IMR-90 (cell line): ENCODE data around the gene C1QL4. TPM values are rescaled to one million over a fixed set of nuclear protein-coding genes. Genes with fewer than 3 reads are reported as not detected.

ENCODE experiments used
- ATAC-seq: fragments of 200-7000 bp; cut with Tn5 transposase; 2 replicates; pipeline ENCODE4 v1.9.1; 2020; ENCODE audit warnings: low read depth, mild to moderate bottlenecking, moderate library complexity
- BruUV-seq: library from RNA; stranded (reverse); fragments of 400-500 nt; replicated peaks from 2 replicates; lab custom pipeline; 2021; lab: Mats Ljungman, UMichigan
- CTCF ChIA-PET: fragments of 300-600 bp; formaldehyde crosslinking; extraction: SDS; loops from one replicate; lab custom pipeline; 2021; ENCODE audit warnings: antibody characterized with exemption; lab: Yijun Ruan, JAX
- POLR2A ChIA-PET: fragments of 300-600 bp; sonication (Branson Sonifier 250); formaldehyde crosslinking; loops from one replicate; lab custom pipeline; 2022; ENCODE audit warnings: antibody characterized with exemption; ENCODE audit not compliant: unreplicated experiment; lab: Charles Lee
- DNase-seq: peaks from one replicate; pipeline ENCODE4 v3.0.0; 2013
- H2AFZ ChIP-seq: replicated peaks from 2 replicates; pipeline ENCODE3; 2013; ENCODE audit warnings: low read length, mild to moderate bottlenecking; ENCODE audit not compliant: poor library complexity
- H2AK5ac ChIP-seq: 2 replicates; pipeline ENCODE4 v1.6.1; 2013; ENCODE audit warnings: low read depth, low read length, inconsistent platforms
- H2AK9ac ChIP-seq: replicated peaks from 2 replicates; pipeline ENCODE3; 2013; ENCODE audit warnings: mild to moderate bottlenecking, low read depth, low read length, moderate library complexity; ENCODE audit not compliant: poor library complexity
- H2BK120ac ChIP-seq: 2 replicates; pipeline ENCODE4 v1.6.1; 2013; ENCODE audit warnings: low read depth, low read length, inconsistent platforms
- H2BK15ac ChIP-seq: 3 replicates; pipeline ENCODE4 v1.6.1; 2013; ENCODE audit warnings: low read depth, low read length, inconsistent platforms
- H2BK20ac ChIP-seq: 2 replicates; pipeline ENCODE4 v1.6.1; 2013; ENCODE audit warnings: low read depth, mild to moderate bottlenecking, inconsistent platforms, low read length, moderate library complexity
- H2BK5ac ChIP-seq: 2 replicates; pipeline ENCODE4 v1.6.1; 2013; ENCODE audit warnings: mild to moderate bottlenecking, low read depth, low read length, inconsistent platforms; ENCODE audit not compliant: poor library complexity, severe bottlenecking
- H3K14ac ChIP-seq: replicated peaks from 2 replicates; pipeline ENCODE4 v1.6.1; 2013; ENCODE audit warnings: low read depth, low read length, inconsistent platforms
- H3K18ac ChIP-seq: 2 replicates; pipeline ENCODE4 v1.6.1; 2013; ENCODE audit warnings: low read depth, low read length, control low read depth
- H3K23ac ChIP-seq: 2 replicates; pipeline ENCODE4 v1.6.1; 2013; ENCODE audit warnings: low read depth, low read length, inconsistent platforms
- H3K27ac ChIP-seq: 2 replicates; pipeline ENCODE4 v1.5.1; 2013; ENCODE audit warnings: mild to moderate bottlenecking, control low read depth, low read length; ENCODE audit not compliant: insufficient read depth
- H3K27me3 ChIP-seq: 2 replicates; pipeline ENCODE4 v1.6.1; 2013; ENCODE audit warnings: low read length; ENCODE audit not compliant: control insufficient read depth, insufficient read depth
- H3K36me3 ChIP-seq: 2 replicates; pipeline ENCODE4 v1.6.1; 2013; ENCODE audit warnings: low read length, mixed read lengths; ENCODE audit not compliant: control insufficient read depth, insufficient read depth
- H3K4ac ChIP-seq: 2 replicates; pipeline ENCODE4 v1.6.1; 2013; ENCODE audit warnings: low read depth, low read length, inconsistent platforms
- H3K4me1 ChIP-seq: 2 replicates; pipeline ENCODE4 v1.6.1; 2013; ENCODE audit warnings: low read length, mixed read lengths; ENCODE audit not compliant: control insufficient read depth, insufficient read depth
- H3K4me2 ChIP-seq: 2 replicates; pipeline ENCODE4 v1.6.1; 2013; ENCODE audit warnings: low read depth, mild to moderate bottlenecking, control low read depth, low read length, moderate library complexity
- H3K4me3 ChIP-seq: 2 replicates; pipeline ENCODE4 v1.5.1; 2013; ENCODE audit warnings: low read depth, mild to moderate bottlenecking, control low read depth, low read length, moderate library complexity; ENCODE audit not compliant: insufficient read depth
- H3K56ac ChIP-seq: 2 replicates; pipeline ENCODE4 v1.6.1; 2013; ENCODE audit warnings: low read length, inconsistent platforms; ENCODE audit not compliant: insufficient read depth; ENCODE audit errors: extremely low read depth
- H3K79me1 ChIP-seq, 2 experiments: 2 replicates each; pipeline ENCODE4 v1.6.1; 2013; ENCODE audit warnings: low read length in 2 of 2, inconsistent platforms in 1 of 2, low read depth in 1 of 2
- H3K9ac ChIP-seq: 2 replicates; pipeline ENCODE4 v1.6.1; 2013; ENCODE audit warnings: low read depth, low read length, control low read depth
- H3K9me1 ChIP-seq: 2 replicates; pipeline ENCODE4 v1.6.1; 2013; ENCODE audit warnings: low read length, inconsistent platforms; ENCODE audit not compliant: insufficient read depth
- H3K9me3 ChIP-seq: 2 replicates; pipeline ENCODE4 v1.6.1; 2013; ENCODE audit warnings: low read length; ENCODE audit not compliant: control insufficient read depth, insufficient read depth
- H4K20me1 ChIP-seq: 2 replicates; pipeline ENCODE4 v1.6.1; 2013; ENCODE audit warnings: low read length, inconsistent platforms; ENCODE audit not compliant: insufficient read depth
- H4K5ac ChIP-seq: 2 replicates; pipeline ENCODE4 v1.6.1; 2013; ENCODE audit warnings: mild to moderate bottlenecking, low read depth, low read length, control low read depth
- H4K8ac ChIP-seq, 2 experiments: 2 replicates each; pipeline ENCODE4 v1.6.1; 2013; ENCODE audit warnings: low read depth in 2 of 2, low read length in 2 of 2, control low read depth in 1 of 2, inconsistent platforms in 1 of 2
- H4K91ac ChIP-seq: 2 replicates; pipeline ENCODE4 v1.6.1; 2013; ENCODE audit warnings: low read depth, low read length, inconsistent platforms; ENCODE audit not compliant: insufficient read depth
- BHLHE40 ChIP-seq: fragments of 150-350 bp; IDR thresholded peaks from 2 replicates; pipeline ENCODE4 v1.6.1; 2016; ENCODE audit warnings: mild to moderate bottlenecking, low read depth, low read length
- CEBPB ChIP-seq: IDR thresholded peaks from 2 replicates; pipeline ENCODE4 v1.6.1; 2012; ENCODE audit warnings: low read depth, low read length, improper control_type of control experiment
- CHD1 ChIP-seq: IDR thresholded peaks from 2 replicates; pipeline ENCODE4 v1.6.1; 2012; ENCODE audit warnings: low read depth, low read length, improper control_type of control experiment
- FOS ChIP-seq: fragments of 150-350 bp; IDR thresholded peaks from 2 replicates; pipeline ENCODE4 v1.6.1; 2016; ENCODE audit warnings: low read depth, low read length
- MAFK ChIP-seq: IDR thresholded peaks from 2 replicates; pipeline ENCODE4 v1.6.1; 2012; ENCODE audit warnings: low read depth, low read length, improper control_type of control experiment
- MAZ ChIP-seq: IDR thresholded peaks from 2 replicates; pipeline ENCODE4 v1.6.1; 2012; ENCODE audit warnings: low read depth, mild to moderate bottlenecking, low read length, improper control_type of control experiment, moderate library complexity, borderline replicate concordance
- POLR2A ChIP-seq: IDR thresholded peaks from 2 replicates; pipeline ENCODE4 v1.6.1; 2012; ENCODE audit warnings: mild to moderate bottlenecking, low read depth, low read length
- RAD21 ChIP-seq: IDR thresholded peaks from 2 replicates; pipeline ENCODE4 v1.6.1; 2012; ENCODE audit warnings: low read length, improper control_type of control experiment
- RCOR1 ChIP-seq: IDR thresholded peaks from 2 replicates; pipeline ENCODE4 v1.6.1; 2012; ENCODE audit warnings: mild to moderate bottlenecking, low read length, improper control_type of control experiment; ENCODE audit not compliant: insufficient replicate concordance
- WGBS, 2 experiments: methylation state at CpG; one replicate each; pipeline versions ENCODE4 v1.1.5 to v1.1.7; 2013; ENCODE audit warnings: missing lambda C conversion rate in 2 of 2; ENCODE audit not compliant: insufficient read length in 1 of 2; ENCODE audit errors: extremely low coverage in 2 of 2; 5-methylcytosine and 5-hydroxymethylcytosine counted together
- dilution Hi-C: fragments of 300-500 bp; cut with HindIII; formaldehyde crosslinking; loops from one replicate; pipeline ENCODE4 v1.14.3; 2018; ENCODE audit warnings: low sequenced_read_pairs; ENCODE audit not compliant: unreplicated experiment
- in situ Hi-C: fragments of 300-500 bp; cut with MboI; formaldehyde crosslinking; loops from 3 replicates; pipeline ENCODE4 v1.14.3; 2019; ENCODE audit warnings: low sequenced_read_pairs, inconsistent platforms, mixed read lengths
- intact Hi-C: fragments of 100-400 bp; cut with micrococcal nuclease; formaldehyde crosslinking; loops from 2 replicates; pipeline ENCODE4 v1.10.0; 2022
- polyA plus RNA-seq, 3 experiments: library from polyadenylated mRNA; depleted of rRNA; stranded (reverse); fragments of >200 nt; gene quantifications; 2 replicates each; pipeline ENCODE4 v1.2.3, GENCODE V29; 2012; ENCODE audit warnings: low replicate concordance in 1 of 3
- total RNA-seq: library from RNA; depleted of rRNA; stranded (reverse); fragments of >200 nt; gene quantifications from 2 replicates; pipeline ENCODE4 v1.2.3, GENCODE V29; 2012
- TF ChIP-seq, protein P1 (sequence below): fragments of 150-350 bp; IDR thresholded peaks from 2 replicates; pipeline ENCODE4 v1.6.1; 2016; ENCODE audit warnings: low read depth, mild to moderate bottlenecking, low read length, moderate library complexity, borderline replicate concordance
- TF ChIP-seq, protein P2 (sequence below): fragments of 150-350 bp; IDR thresholded peaks from 2 replicates; pipeline ENCODE4 v1.6.1; 2017; ENCODE audit warnings: mild to moderate bottlenecking, antibody characterized with exemption, low read length, low read depth

C1QL4 gene
- total and polyA plus RNA-seq, 2 of the 4 experiments (the other 2 are of a cell fraction): 0.18 to 0.46 TPM

DNA sequence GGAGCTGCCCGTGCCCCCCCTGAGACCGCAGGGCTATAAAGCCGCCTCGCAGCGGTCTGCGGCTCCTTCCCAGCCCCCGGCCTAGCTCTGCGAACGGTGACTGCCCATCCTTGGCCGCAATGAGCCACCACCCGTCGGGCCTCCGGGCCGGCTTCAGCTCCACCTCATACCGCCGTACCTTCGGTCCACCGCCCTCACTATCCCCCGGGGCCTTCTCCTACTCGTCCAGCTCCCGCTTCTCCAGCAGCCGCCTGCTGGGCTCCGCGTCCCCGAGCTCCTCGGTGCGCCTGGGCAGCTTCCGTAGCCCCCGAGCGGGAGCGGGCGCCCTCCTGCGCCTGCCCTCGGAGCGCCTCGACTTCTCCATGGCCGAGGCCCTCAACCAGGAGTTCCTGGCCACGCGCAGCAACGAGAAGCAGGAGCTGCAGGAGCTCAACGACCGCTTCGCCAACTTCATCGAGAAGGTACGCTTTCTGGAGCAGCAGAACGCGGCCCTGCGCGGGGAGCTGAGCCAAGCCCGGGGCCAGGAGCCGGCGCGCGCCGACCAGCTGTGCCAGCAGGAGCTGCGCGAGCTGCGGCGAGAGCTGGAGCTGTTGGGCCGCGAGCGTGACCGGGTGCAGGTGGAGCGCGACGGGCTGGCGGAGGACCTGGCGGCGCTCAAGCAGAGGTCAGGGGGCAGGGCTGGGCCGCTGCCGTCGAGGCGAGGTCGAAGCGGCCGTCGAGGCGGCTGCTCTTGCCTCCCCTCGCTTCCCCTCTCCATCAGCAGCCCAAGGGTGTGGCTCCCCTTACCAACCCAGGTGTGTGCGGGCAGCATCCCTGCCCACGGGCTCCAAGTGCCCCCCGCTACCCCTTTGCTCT, 41.7 kb downstream of the C1QL4 start, which contains the start of gene PRPH (continued):
- TF ChIP-seq, protein P1, sequence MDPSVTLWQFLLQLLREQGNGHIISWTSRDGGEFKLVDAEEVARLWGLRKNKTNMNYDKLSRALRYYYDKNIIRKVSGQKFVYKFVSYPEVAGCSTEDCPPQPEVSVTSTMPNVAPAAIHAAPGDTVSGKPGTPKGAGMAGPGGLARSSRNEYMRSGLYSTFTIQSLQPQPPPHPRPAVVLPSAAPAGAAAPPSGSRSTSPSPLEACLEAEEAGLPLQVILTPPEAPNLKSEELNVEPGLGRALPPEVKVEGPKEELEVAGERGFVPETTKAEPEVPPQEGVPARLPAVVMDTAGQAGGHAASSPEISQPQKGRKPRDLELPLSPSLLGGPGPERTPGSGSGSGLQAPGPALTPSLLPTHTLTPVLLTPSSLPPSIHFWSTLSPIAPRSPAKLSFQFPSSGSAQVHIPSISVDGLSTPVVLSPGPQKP: no peak

DNA sequence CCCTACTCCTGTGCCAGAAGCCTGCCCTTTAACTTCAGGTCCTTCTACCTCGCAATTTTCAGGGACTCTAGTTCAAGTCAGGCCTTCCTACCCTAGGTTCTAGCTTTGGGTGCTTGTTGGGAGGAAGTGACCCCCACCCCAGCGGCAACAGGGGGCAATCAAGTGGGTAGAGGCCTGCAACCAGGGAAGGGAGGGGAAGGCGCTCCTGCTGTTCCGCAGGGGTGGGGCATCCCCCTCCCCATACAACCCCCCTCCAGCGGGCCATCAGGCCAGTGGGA, 42.2 kb downstream of the C1QL4 start:
- no peak overlapping the region for H4K91ac ChIP-seq
- dilution Hi-C loops (no loop called here), in situ Hi-C loops (no loop called here), intact Hi-C loops (no loop called here)
- no TSS peak for BruUV-seq
- H3K27ac ChIP-seq: no peak overlapping the region
- no peak overlapping the region for H2BK5ac ChIP-seq
- no peak overlapping the region for H2AFZ ChIP-seq
- TF ChIP-seq CEBPB (no peak), CHD1 (no peak), FOS (no peak), RCOR1 (no peak), RAD21 (no peak), MAZ (no peak), MAFK (no peak), POLR2A (no peak), BHLHE40 (no peak)
- TF ChIP-seq, protein P2, sequence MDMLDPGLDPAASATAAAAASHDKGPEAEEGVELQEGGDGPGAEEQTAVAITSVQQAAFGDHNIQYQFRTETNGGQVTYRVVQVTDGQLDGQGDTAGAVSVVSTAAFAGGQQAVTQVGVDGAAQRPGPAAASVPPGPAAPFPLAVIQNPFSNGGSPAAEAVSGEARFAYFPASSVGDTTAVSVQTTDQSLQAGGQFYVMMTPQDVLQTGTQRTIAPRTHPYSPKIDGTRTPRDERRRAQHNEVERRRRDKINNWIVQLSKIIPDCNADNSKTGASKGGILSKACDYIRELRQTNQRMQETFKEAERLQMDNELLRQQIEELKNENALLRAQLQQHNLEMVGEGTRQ: no peak
- TF ChIP-seq, protein P1: no peak
- no peaks in the 10 kb centered on the region for H3K79me1 ChIP-seq
- ATAC-seq: no peak
- CTCF ChIA-PET: interaction anchor here (0.5 to 1.5 kb wide), 2 partner anchors 62 to 190 kb away, joined by 4 to 5 read pairs; no protein-coding TSS in a partner anchor
- WGBS, 2 experiments: no CpG with 5 or more reads among the region's 5 CpGs
- no peak overlapping the region for H2BK120ac ChIP-seq
- H3K56ac ChIP-seq: no peak overlapping the region
- peaks cover 7% of the 10 kb centered on the region for H3K4me1 ChIP-seq
- no peak overlapping the region for H3K14ac ChIP-seq
- H4K20me1 ChIP-seq: no peaks in the 10 kb centered on the region
- no peak for DNase-seq
- no peak overlapping the region for H3K4ac ChIP-seq
- POLR2A ChIA-PET: no interaction called here
- H4K5ac ChIP-seq: no peak overlapping the region
- H4K8ac ChIP-seq: no peak overlapping the region
- H3K9me3 ChIP-seq: peaks cover 6% of the 10 kb centered on the region; the same call in 1 of the 2 replicates
- H2BK15ac ChIP-seq: no peak overlapping the region
- no peak overlapping the region for H3K9ac ChIP-seq
- no peaks in the 10 kb centered on the region for H3K9me1 ChIP-seq
- H3K4me3 ChIP-seq: no peak overlapping the region
- peaks cover 61% of the 10 kb centered on the region for H3K27me3 ChIP-seq
- H2AK5ac ChIP-seq: no peak overlapping the region
- H3K23ac ChIP-seq: no peak overlapping the region
- H3K4me2 ChIP-seq: no peak overlapping the region
- H3K36me3 ChIP-seq: no peaks in the 10 kb centered on the region
- no peak overlapping the region for H2AK9ac ChIP-seq
- H3K18ac ChIP-seq: no peak overlapping the region
- H2BK20ac ChIP-seq: no peak overlapping the region
